Endodermal cell (in vitro differentiated cells): Measurements from ENCODE around the gene COA8. TPM values are rescaled to one million over a fixed set of nuclear protein-coding genes. Genes with fewer than 3 reads are reported as not detected.

Experiments used
- DNase-seq: peaks from one replicate; pipeline ENCODE4 v3.0.0-alpha.2; 2017
- H3K27ac ChIP-seq: 2 replicates; pipeline ENCODE4 v1.5.1; 2013; ENCODE audit warnings: mild to moderate bottlenecking, low read depth, low read length, moderate library complexity
- H3K27me3 ChIP-seq: 2 replicates; pipeline ENCODE4 v1.6.1; 2013; ENCODE audit warnings: mild to moderate bottlenecking, low read length, moderate library complexity; ENCODE audit not compliant: insufficient read depth, control insufficient read depth, poor library complexity, severe bottlenecking
- H3K36me3 ChIP-seq: 2 replicates; pipeline ENCODE4 v1.7.0; 2013; ENCODE audit warnings: mild to moderate bottlenecking, low read length, moderate library complexity; ENCODE audit not compliant: control insufficient read depth, insufficient read depth
- H3K4me1 ChIP-seq: one replicate; pipeline ENCODE4 v1.7.0; 2013; ENCODE audit warnings: low read length; ENCODE audit not compliant: control insufficient read depth, insufficient read depth
- H3K4me3 ChIP-seq: 2 replicates; pipeline ENCODE4 v1.5.1; 2013; ENCODE audit warnings: mild to moderate bottlenecking, low read length, moderate library complexity
- H3K9ac ChIP-seq: 2 replicates; pipeline ENCODE4 v1.6.1; 2013; ENCODE audit warnings: mild to moderate bottlenecking, low read length, moderate library complexity; ENCODE audit not compliant: poor library complexity, severe bottlenecking; ENCODE audit errors: extremely low read depth
- H3K9me3 ChIP-seq: 2 replicates; pipeline ENCODE4 v1.6.1; 2013; ENCODE audit warnings: mild to moderate bottlenecking, low read length, moderate library complexity; ENCODE audit not compliant: control insufficient read depth
- H3K27ac Mint-ChIP-seq: 2 replicates; pipeline ENCODE4 v1.8.0; 2020; ENCODE audit warnings: mixed read lengths
- H3K27me3 Mint-ChIP-seq: 2 replicates; pipeline ENCODE4 v1.8.0; 2021; ENCODE audit warnings: mild to moderate bottlenecking, mixed read lengths; ENCODE audit not compliant: insufficient read depth
- H3K36me3 Mint-ChIP-seq: 2 replicates; pipeline ENCODE4 v1.8.0; 2020; ENCODE audit warnings: low read depth, mixed read lengths
- H3K4me1 Mint-ChIP-seq: 2 replicates; pipeline ENCODE4 v1.8.0; 2020; ENCODE audit warnings: mixed read lengths
- H3K4me3 Mint-ChIP-seq: 2 replicates; pipeline ENCODE4 v1.8.0; 2020; ENCODE audit warnings: mild to moderate bottlenecking, moderate library complexity, mixed read lengths
- H3K9me3 Mint-ChIP-seq: 2 replicates; pipeline ENCODE4 v1.8.0; 2020; ENCODE audit warnings: mild to moderate bottlenecking, mixed read lengths
- CTCF ChIP-seq: fragments of 200-600 bp; sonication (generic); conservative IDR thresholded peaks from 2 replicates; pipeline ENCODE4 v1.5.0; 2021; ENCODE audit warnings: antibody characterized with exemption, mild to moderate bottlenecking
- WGBS, 2 experiments: methylation state at CpG; one replicate each; pipeline versions ENCODE4 v1.1.5 to v1.1.7; 2013; ENCODE audit warnings: missing lambda C conversion rate in 2 of 2, mixed read lengths in 1 of 2; ENCODE audit not compliant: insufficient coverage in 1 of 2, insufficient read length in 1 of 2; 5-methylcytosine and 5-hydroxymethylcytosine counted together
- total RNA-seq, 2 donors: library from RNA; stranded (reverse); fragmentation: NEBNext Ultra II Directional in 1 of 2; extraction: Animal tissue kit (Norgen Biotek cat#: 25700) in 1 of 2; gene quantifications; 2 replicates in 1 of 2; 3 replicates in 1 of 2; pipeline ENCODE4 v1.2.1, GENCODE V29; 2021

Gene COA8
- total RNA-seq, 2 donors from 2014 or later = 30.1 to 39.8 TPM

- H3K27me3 ChIP-seq = no peaks in the 10 kb centered on the region
- Mint-ChIP-seq H3K4me3 (no peak overlapping the region), H3K27ac (no peak overlapping the region), H3K36me3 (no peaks in the 10 kb centered on the region), H3K27me3 (no peaks in the 10 kb centered on the region), H3K9me3 (peaks cover 2% of the 10 kb centered on the region), H3K4me1 (no peaks in the 10 kb centered on the region)
- no peak overlapping the region for H3K27ac ChIP-seq
- H3K9ac ChIP-seq = no peak overlapping the region
- no peaks in the 10 kb centered on the region for H3K4me1 ChIP-seq
- H3K36me3 ChIP-seq = no peaks in the 10 kb centered on the region
- no peak for TF ChIP-seq CTCF
- H3K4me3 ChIP-seq = no peak overlapping the region
- WGBS, 2 experiments = 86 to 93% methylated on average over 3 to 5 of the region's 5 CpGs
- H3K9me3 ChIP-seq = no peaks in the 10 kb centered on the region
- DNase-seq = no peak
Measured at GRCh38 chr14:103619057-103619456, 56.3 kb downstream of the COA8 start.

GRCh38 chr14:103621860-103622259, 59.1 kb downstream of the COA8 start:
- H3K4me1 Mint-ChIP-seq = no peaks in the 10 kb centered on the region
- no peak overlapping the region for H3K4me3 Mint-ChIP-seq
- no peak for DNase-seq
- no peaks in the 10 kb centered on the region for H3K9me3 Mint-ChIP-seq
- TF ChIP-seq CTCF = no peak
- Histone ChIP-seq H3K4me3 (no peak overlapping the region), H3K27me3 (no peaks in the 10 kb centered on the region), H3K9ac (no peak overlapping the region), H3K4me1 (no peaks in the 10 kb centered on the region), H3K9me3 (no peaks in the 10 kb centered on the region), H3K36me3 (no peaks in the 10 kb centered on the region), H3K27ac (no peak overlapping the region)
- H3K36me3 Mint-ChIP-seq = no peaks in the 10 kb centered on the region
- 95 to 97% methylated on average over 4 of the region's 5 CpGs for WGBS, 2 experiments
- peaks cover 6% of the 10 kb centered on the region for H3K27me3 Mint-ChIP-seq
- no peak overlapping the region for H3K27ac Mint-ChIP-seq

GRCh38 chr14:103623308-103623707, 60.5 kb downstream of the COA8 start:
- 84 to 95% methylated on average over 2 to 4 of the region's 4 CpGs for WGBS, 2 experiments
- H3K27me3 Mint-ChIP-seq = peaks cover 6% of the 10 kb centered on the region
- no peak for TF ChIP-seq CTCF
- no peaks in the 10 kb centered on the region for H3K4me1 ChIP-seq
- H3K4me1 Mint-ChIP-seq = peaks cover 4% of the 10 kb centered on the region
- no peak overlapping the region for H3K4me3 Mint-ChIP-seq
- no peak overlapping the region for H3K27ac Mint-ChIP-seq
- DNase-seq = no peak
- no peaks in the 10 kb centered on the region for H3K36me3 ChIP-seq
- H3K9me3 Mint-ChIP-seq = no peaks in the 10 kb centered on the region
- H3K27ac ChIP-seq = no peak overlapping the region
- H3K9me3 ChIP-seq = no peaks in the 10 kb centered on the region
- H3K27me3 ChIP-seq = no peaks in the 10 kb centered on the region
- H3K36me3 Mint-ChIP-seq = no peaks in the 10 kb centered on the region
- H3K4me3 ChIP-seq = no peak overlapping the region
- H3K9ac ChIP-seq = no peak overlapping the region
